Measurements from ENCODE around the gene RNF144A.

GRCh38 chr2:7013471-7014160, 96.4 kb downstream of the RNF144A start:
- no peak for TF ChIP-seq CTCF (IDR thresholded peaks at IDR 0.05; ENCODE audit: low read length)
- TF ChIP-seq EZH2 (optimal IDR thresholded peaks at IDR 0.05; ENCODE audit: low read depth, low read length) = no peak
- TF ChIP-seq EZH2phosphoT487 (IDR thresholded peaks at IDR 0.05; ENCODE audit: low read length) = no peak

Data from MM.1S (cell line).